Endometrial microvascular endothelial cells (primary cell): ENCODE results near the gene AAK1. TPM values are rescaled to one million over a fixed set of nuclear protein-coding genes. Genes with fewer than 3 reads are reported as not detected.
"Not testable (repeated sequence)": the region's sequence is repeated elsewhere in the genome, so short reads cannot be mapped to it uniquely, and the experiment has no call there.

ENCODE experiments used
- in situ Hi-C: cut with HindIII; loops from 2 replicates; pipeline ENCODE4 v1.10.0; 2017; ENCODE audit warnings: low sequenced_read_pairs, low pct_unique_long_range_greater_than_20kb; ENCODE audit errors: inconsistent ontology term
- total RNA-seq: library from RNA; depleted of rRNA; stranded (reverse); fragments of >200 nt; gene quantifications from one replicate; pipeline ENCODE4 v1.2.3, GENCODE V29; 2015; ENCODE audit errors: inconsistent ontology term

Gene AAK1
- 47.8 TPM for total RNA-seq

DNA sequence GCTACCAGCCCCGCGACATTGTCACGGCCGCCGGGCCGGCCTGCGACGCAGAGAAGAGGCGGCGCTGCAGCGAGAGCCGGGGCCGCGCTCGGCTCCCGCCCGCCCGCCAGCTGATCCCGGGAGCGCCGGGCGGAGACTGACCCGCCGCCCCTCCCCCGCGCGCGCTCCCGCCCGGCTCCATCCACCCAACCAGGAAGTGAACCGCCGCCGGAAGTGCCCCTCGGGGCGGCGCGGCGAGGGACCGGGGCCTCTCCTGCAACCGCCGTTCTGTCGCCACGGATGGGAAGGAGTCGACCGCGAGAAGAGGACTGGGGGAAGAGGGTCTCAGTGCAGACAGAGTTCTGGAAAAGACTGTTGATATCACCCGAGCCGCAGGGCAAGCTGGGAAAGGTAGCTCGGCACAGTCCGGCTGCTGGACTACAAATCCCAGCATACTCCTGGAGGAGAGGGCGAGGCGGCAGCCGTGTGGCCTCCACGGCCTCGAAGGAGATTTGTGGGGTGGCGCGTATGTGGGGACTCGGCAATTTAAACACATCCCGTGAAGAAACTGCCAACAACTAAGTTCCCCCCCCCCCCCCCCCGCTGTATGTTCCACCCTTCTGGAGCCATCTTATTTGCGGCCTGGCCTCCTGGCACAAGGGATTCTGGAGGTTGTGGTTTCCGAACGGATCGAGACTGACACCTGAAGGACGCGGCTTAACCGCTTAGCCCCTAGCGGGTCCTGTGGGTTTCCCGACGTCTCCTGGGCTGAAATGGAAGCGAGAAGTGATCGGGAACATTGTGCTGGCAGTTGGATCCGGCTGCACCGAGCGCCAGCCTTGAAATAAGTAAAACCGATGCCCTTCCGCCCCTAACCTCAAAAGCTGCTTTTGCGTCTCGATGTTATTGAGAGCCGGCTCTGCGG, at the start of gene AAK1:
Gene AAK1, minus strand, starts transcription at position 138 of the 904 bp plus-strand sequence. CDS start 699 bp downstream, outside the sequence.
- in situ Hi-C loops, result no loop called here

DNA sequence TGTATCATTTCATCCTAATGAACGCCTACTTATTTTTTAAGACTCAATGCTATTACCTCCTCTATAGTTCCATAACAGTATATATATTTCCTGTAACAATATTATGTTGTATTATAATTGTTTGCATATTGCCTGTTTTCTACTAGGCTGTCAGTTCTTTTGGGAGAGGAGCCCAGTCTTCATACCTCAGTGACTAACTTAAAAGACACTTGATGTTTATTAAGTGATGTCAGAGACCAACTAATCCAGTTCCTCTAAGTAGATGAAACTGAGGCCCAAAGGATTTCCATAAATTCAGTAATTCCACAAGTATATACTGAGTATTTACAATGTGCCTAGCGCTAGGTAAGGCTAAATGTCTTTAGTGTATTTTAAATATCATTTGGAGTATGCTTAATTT, 48.9 kb upstream of the AAK1 start:
- in situ Hi-C loops, result no loop called here

DNA sequence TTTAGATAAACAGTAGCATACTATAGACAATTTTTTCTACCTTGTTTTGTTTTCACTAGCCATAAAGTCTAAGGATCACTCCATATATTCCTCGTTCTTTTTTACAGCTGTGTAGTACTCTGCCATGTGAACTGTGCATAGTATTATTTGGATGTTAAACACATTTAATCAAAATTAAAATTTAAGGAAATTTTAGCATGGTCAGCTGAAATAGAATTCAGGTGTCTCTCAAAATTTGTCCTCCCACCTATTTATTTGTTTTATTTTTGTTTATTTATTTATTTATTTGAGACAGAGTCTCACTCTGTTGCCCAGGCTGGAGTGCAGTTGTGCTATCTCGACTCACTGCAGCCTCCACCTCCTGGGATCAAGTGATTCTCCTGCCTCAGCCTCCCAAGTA, 46.4 kb upstream of the AAK1 start:
- in situ Hi-C loops, result no loop called here

- in situ Hi-C loops, result no loop called here
Measured at GRCh38 chr2:69689466-69689865, 45.9 kb upstream of the AAK1 start.

DNA sequence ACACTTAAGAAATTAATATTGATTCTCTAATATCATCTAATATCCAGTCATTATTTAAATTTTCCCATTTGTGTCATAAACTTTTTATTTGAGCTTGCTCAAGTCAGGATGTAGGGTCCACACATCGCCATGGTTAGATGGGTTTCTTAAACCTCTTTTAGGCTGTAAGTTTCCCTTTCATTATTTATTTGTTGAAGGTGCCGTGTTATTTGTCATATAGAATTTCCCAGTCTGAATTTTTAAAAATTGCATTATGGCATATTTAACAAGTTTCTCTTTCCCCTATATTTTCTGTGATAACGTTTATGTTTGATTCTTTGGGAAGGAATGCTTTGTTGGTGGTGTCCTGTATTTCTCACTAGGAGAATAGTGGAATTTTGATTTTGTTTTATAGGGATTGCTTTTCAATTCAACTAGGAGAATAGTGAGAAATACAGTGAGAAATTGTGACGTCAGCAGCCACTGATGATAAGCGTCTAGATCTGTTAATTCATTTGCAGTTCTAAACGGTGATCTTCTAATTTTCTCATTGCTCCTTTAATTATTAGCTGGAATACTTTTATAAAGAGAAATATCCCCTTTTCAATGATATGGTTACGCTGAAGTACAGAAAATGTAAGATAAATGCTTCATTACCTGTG, 44.6 kb upstream of the AAK1 start:
- in situ Hi-C loops, result no loop called here

GRCh38 chr2:69686813-69687212, 43.3 kb upstream of the AAK1 start:
- in situ Hi-C loops, result no loop called here

DNA sequence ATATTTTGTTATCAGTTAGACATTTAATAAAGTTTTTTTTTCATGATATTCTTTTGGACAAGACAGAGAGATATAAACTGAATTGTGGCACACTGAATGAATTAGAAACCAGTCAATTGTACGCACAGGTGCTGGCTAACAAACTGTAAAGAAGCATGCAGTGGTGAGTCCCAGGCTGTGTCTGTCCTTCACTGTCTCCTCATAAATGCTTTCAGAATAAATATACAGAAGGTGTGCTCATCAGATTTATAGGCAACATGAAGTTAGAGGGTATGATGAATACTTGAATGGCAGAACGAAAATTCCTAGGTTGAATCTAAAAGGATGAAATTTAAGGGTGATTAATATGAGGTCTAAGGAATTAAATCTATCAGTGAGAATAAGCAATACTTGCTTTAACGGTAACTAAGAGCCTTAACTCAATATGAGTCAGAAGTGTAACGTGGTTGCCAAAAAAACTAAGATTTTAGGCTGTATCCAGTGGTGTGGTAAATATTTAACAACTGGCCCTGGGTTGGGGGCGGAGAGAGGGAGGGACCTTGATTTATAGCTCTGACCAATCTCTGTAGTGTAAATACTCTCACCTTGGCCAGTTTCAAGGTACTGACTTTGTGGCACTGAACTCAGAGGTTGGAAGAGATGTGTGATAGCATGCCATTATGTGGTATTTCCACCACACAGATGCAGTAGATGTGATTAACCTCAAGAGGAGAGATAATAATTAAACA, 41.9 kb upstream of the AAK1 start:
- in situ Hi-C loops, result no loop called here

DNA sequence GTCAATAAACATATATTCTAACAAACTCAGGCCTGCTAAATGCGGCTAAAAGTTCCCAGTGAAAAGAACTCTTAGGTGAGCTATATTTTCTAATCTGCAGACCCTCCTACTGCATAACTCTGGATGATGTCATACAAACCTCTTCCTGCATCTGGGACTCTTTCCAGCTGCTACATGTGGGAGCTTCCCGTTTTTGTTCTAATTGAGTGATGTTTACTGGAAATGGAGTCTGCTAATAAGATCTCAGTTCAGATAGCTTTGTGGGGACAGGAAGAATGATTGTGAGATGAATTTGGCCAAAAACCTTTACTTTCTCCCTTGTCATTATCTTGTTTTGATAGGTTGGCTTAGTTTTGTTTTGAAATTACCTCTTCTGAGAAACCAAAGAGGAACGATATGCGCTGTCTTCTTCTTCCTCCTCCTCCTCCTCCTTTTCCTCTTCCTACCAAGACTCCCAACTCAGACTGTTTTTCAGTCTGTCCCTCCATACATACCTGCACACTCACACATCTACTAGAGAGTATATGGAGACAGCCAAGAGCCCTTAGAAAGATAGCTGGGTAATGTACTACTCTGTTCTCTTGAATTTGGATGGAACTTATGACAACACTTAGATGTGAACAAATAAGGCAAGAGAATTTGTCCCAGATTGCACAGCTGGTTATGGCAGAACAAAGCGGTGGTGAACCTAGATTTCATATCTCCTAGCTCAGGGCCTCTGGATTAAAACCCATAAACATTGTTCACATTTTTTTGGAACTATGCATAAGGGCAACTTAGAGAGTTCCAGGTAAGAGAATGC, 39.8 kb upstream of the AAK1 start:
- in situ Hi-C loops, result no loop called here

DNA sequence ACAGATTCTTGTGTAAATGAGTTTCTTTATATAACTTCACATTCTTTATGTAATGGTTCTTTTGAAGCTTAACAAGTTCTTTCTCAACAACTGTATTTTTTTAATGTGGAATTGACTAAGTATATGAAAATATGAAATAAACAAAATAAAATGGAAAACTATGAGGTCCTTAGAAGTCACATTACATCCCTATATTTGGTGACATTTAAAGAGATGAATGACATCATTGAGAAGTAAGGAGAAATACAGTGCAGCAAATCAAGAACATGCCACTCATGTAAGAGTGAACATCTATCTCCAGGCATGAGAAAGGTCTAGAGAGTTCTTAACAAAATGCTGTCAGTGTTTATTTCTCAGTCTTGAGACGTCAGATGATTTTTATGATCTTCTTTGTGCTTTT, 39.0 kb upstream of the AAK1 start:
- in situ Hi-C loops, result no loop called here

- in situ Hi-C loops, result no loop called here
Measured at GRCh38 chr2:69680001-69680675, 36.6 kb upstream of the AAK1 start.

GRCh38 chr2:69677914-69678313, 34.4 kb upstream of the AAK1 start:
- in situ Hi-C loops, result no loop called here

DNA sequence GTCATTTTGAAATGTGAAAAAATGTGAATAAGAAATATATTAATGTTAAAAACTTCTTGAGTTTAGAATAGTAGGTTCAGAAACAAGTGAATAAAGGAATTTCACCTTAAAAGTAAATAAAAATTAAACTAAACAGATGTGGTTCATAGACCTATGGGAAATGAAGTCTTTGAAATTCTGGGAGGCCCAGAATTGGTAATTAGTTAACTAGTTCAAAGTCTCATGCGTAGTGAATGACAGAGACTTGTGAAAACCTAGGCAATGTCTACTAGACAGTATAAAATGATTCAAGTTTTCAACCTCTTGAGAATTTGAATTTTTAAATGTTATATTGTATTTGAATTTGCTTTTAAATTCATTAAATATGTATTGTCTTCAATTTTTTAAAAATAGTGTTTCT, 32.6 kb upstream of the AAK1 start:
- in situ Hi-C loops, result no loop called here

DNA sequence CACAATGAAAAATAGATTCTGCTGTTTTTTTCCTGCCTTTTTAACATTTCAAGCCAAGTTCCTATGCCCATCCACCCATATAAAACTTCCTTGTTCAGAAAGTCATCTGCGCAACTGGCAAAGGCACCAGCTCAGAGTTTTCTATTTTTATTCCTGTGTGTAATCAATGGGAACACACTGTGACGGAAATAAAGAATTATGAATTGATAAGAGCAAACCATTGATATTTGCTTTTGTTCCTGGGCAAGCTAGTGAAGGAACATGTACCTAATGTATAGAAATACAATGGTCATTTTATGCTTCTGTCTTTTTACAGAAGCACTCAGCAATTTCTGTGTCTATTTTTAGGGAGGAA, 30.8 kb upstream of the AAK1 start:
- in situ Hi-C loops, result no loop called here

GRCh38 chr2:69673098-69673497, 29.6 kb upstream of the AAK1 start:
- in situ Hi-C loops, result not testable (repeated sequence)

DNA sequence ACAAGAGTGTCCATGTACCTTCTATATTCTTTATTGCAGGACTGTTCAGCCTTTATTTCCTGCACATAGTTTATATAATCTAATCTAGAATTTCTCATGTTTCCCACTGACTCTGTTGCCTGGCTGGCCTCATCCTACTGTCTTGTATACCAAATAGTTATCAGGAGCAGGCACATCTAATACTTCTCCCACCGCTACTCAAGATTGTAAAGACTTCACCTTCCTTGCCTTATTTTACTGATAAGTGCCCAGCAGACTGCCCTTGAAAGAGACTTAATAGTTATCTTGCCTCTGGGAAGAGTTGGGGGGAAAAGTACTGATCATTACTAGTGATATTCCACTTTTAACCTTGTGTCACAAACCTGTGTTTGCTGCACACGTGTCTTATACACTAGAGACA, 26.1 kb upstream of the AAK1 start:
- in situ Hi-C loops, result no loop called here

DNA sequence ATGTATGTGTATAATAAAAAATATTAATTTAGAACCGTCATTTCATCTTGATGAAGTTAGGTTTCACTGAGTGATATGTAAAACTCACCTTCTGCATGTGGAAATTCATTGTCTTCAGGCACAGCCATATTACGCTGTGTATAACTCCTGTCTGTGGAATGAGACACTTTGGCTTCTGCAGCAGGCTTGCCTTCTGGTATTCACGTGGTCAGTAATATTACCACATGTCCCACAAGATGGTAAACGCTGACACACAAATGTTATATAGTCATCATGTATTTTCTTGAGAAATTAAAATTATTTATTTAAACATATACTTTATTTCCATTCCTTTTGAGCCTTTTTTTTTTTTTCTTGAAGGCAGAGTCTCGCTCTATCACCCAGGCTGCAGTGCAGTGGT, 25.1 kb upstream of the AAK1 start:
- in situ Hi-C loops, result no loop called here

DNA sequence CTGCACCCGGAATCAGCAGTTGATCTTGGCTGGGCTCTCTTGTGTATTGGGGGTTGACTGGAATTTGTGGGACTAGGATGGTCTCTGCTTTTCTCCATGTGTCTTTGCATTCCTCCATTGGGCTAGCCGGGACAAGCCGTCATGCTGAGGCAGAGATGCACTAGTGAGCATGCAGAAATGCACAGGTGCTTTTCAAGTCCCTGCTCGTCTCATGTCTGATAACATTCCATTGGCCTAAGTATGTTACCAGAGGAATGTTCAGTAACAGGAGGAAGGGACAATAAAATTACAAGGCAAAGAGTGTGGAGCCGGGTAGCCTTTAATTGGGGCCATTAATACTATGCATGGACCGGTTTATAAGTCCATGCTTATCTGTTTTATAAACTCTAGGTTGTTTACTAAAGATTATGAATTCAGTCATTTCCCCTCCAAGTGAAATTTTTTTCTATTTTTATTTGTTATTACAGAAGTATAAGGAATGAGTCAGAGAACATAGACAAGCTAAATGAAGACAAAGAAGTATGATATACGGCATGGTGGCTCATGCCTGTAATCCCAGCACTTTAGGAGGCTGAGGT, 24.4 kb upstream of the AAK1 start:
- in situ Hi-C loops, result no loop called here

DNA sequence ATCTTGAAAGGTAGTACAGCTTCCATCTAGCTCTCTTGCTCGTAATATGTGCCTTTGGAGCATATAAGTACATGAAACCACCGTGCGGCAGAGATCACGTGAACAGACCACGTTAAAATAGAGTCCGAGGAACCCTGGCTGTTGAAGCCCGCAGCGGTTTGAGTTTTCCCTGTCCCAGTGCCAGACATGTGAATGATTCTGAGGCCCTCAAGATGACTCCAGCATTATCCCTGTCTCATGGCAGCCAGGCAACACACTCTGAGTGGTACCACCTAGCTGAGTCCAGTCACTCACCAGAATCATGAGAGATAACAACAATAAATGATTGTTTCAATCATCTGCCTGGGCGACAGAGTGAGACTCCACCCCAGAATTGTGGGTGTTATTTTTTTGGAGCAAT, 21.6 kb upstream of the AAK1 start:
- in situ Hi-C loops, result no loop called here
